GM18520 (cell line): ENCODE data around the gene CPHXL.
A peak's percentile ranks its signal among the peaks of the same experiment; 100 is the strongest.

Experiments
- ATAC-seq: cut with Tn5 transposase; IDR thresholded peaks from one replicate; pipeline ENCODE4 v1.9.1; 2021; ENCODE audit not compliant: unreplicated experiment

The CPHXL gene

GRCh38 chr16:75726390-75726789 lies at the start of gene CPHXL:
TSS of gene CPHXL (minus strand) at chr16:75726490. CDS start at chr16:75726442, 48 bp downstream.
- no peak for ATAC-seq

DNA sequence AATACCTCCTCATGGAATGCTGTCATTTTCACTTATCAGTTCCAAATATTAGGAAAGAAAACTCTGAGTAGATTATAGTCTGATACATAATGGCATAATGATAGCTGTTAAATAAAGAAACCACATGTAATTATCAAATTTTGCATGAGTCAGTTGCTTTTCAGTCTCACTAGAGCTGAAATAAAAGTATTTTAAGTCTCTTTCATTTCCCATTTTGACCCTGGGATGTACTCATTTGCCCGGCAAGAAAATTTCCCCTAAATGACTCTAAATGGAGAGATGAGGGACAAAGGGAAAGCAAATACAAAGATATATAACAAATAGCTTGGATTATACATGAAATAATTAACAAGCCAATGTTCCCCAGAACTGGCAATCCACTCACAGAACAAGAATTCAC lies 47.9 kb upstream of the CPHXL start:
- ATAC-seq, result no peak

- no peak for ATAC-seq
Observed at GRCh38 chr16:75770051-75770450, 43.8 kb upstream of the CPHXL start.

DNA sequence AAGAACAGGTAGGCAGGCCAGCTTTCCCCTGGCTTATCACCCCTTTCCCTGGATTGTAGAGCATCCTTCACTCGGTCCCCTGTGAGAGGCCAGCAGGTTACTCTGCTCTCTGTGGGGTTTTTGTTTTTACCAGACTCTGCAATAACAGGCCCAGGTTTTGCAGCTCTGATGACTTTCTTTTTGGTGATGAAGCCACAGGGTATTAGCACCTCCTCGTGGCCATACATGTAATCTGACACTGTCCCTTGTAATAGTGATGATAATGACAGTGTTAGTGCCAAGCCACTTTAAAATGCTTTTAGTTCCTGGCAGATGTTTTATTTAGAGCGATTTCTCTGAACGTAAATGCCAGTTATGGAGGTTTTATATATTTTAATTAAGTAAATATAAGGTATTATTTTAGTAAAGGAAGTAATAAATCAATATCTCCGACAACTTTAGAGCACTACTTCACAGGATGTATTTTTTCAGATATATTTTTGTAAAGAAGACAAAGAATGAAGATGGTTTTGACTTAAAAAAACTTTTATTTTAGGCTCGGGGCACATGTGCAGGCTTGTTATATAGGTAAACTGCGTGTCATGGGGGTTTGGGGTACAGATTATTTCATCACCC lies 38.0 kb upstream of the CPHXL start:
- ATAC-seq, result peak; percentile 92

GRCh38 chr16:75763204-75763603 lies 36.9 kb upstream of the CPHXL start:
- no peak for ATAC-seq

DNA sequence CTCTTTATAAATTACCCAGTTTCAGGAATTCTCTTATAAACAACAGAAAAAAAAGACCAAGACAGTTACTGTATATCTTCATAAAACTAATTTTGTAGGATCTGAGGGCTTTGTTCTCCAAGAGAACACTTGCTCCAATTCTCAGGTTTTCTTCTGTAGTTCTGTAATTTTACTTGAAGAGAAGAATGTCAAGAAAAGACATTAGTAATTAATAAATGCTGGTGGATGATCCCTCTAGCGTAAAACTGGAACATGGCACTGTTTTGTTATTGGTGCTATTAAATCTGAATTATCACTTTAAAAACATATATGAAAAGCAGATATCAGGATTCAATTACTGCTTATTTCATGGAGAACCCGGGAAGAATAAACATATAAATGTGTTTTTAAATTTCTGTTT lies 36.5 kb upstream of the CPHXL start:
- ATAC-seq, result no peak

- ATAC-seq, result no peak
Observed at GRCh38 chr16:75761108-75761507, 34.8 kb upstream of the CPHXL start.

- ATAC-seq, result no peak
Observed at GRCh38 chr16:75760018-75760519, 33.8 kb upstream of the CPHXL start.

DNA sequence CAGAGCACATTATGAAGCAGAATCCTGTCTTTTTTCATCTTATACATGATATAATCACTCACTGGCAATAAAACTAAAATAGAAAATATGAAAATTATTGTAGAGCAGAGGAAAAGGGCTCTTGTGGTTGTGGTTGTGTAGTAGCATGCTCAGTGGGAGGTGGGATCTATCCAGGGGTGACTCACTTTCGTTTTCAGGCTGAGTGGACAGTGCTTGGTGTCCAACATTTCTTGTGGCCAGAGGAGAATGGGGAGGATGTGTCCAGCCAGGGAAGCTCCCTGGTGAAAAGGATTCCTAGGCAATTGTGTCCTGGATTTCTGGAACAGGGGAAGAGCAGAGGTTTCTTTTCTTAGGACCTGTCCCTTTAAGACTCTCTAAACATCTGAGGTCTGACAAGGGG lies 31.9 kb upstream of the CPHXL start:
- ATAC-seq, result no peak

- no peak for ATAC-seq
Observed at GRCh38 chr16:75754141-75754540, 27.9 kb upstream of the CPHXL start.

GRCh38 chr16:75750528-75750927 lies 24.2 kb upstream of the CPHXL start:
- ATAC-seq, result no peak

DNA sequence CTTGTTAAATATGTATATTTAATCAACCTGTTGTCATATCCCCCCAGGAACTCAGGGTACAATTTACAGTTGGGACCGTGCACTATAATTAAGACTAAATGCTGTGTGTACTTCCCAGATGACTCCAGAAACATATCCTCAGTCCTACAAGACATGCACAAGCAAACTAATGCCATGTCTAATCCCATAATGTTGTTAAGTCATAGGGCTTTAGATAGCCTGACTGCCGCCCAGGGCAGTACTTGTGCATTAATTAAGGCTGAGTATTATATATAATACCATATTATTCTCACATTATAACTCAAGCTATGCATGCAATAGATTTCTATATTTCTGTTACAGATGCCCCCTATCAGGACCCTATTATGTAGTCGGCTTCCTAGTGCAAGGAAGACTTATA lies 20.1 kb upstream of the CPHXL start:
- ATAC-seq, result no peak

- ATAC-seq, result no peak
Observed at GRCh38 chr16:75745823-75746222, 19.5 kb upstream of the CPHXL start.

GRCh38 chr16:75745242-75745641 lies 19.0 kb upstream of the CPHXL start:
- ATAC-seq, result no peak

- no peak for ATAC-seq
Observed at GRCh38 chr16:75742424-75743047, 16.2 kb upstream of the CPHXL start.

- ATAC-seq, result no peak
Observed at GRCh38 chr16:75733305-75734211, 7.3 kb upstream of the CPHXL start.

DNA sequence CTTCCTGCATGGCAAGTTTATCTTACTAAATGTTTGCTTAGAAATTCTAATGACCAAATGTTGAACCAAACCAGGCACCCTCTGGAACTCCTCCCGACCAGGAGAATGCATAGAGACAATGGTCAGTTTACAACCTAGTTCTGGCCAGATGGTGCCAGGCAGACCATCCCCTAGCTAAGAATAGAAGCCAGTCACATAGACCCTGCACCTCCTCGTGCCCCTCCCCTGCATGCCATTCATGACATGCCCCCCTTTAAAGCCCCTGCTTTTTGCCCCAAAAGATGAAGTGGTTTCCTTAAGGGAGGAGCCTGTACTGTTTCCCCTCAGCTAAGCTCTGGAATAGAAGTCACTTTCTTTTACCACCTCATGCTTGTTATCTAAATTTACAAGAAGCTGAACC lies 6.6 kb upstream of the CPHXL start:
- no peak for ATAC-seq

DNA sequence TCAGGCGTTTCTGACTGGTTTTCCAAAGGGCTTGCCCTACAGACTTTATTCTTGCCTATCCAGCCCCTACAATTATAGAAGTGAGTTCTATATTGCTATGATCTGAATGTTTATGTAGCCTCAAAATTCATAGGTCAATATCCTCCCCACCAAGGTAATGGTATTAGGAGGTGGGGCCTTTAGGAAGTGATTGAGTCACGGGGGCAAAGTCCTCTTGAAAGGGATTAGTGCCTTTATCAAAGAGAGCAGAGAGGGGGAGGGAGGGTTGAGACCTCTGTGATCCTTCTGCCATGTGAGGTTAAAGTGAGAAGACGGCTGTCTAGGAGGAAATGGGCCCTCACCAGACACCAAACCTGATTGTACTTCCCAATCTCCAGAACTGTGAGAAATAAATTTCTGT lies 931 bp upstream of the CPHXL start:
- no peak for ATAC-seq

- no peak for ATAC-seq
Observed at GRCh38 chr16:75718452-75718851, 7.8 kb downstream of the CPHXL start.

DNA sequence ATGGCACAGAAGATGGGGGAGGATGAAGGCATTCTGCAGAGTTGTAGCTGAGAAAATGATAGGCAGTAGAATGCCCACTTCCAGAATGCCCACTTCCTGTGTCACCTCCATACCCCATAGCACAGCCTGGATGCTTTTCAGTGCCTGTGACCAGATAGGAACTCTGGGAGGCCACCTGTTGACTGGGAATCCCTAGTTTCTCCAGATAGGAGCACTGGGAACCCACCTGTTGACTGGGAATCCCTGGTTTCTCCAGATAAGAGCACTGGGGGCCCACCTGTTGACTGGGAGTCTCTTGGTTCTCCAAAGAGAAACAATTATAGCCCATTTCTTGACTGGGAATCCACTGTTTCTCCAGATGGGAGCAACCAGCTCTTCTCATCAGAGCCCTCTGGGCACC lies 11.6 kb downstream of the CPHXL start:
- no peak for ATAC-seq

- ATAC-seq, result no peak
Observed at GRCh38 chr16:75710344-75710743, 15.9 kb downstream of the CPHXL start.

- no peak for ATAC-seq
Observed at GRCh38 chr16:75703306-75703705, 23.0 kb downstream of the CPHXL start.
